Endothelial cell (in vitro differentiated cells): ENCODE data around the gene TDG. TPM values are rescaled to one million over a fixed set of nuclear protein-coding genes. Genes with fewer than 3 reads are reported as not detected.

Source experiments
- DNase-seq: peaks from one replicate; pipeline ENCODE4 v3.0.0; 2021; ENCODE audit warnings: low spot score
- H3K27ac Mint-ChIP-seq: one replicate; pipeline ENCODE4 v1.8.0; 2021; ENCODE audit warnings: mixed read lengths, inconsistent platforms; ENCODE audit not compliant: unreplicated experiment
- H3K27me3 Mint-ChIP-seq: one replicate; pipeline ENCODE4 v1.8.0; 2021; ENCODE audit warnings: mild to moderate bottlenecking, moderate library complexity, mixed read lengths, inconsistent platforms; ENCODE audit not compliant: unreplicated experiment
- H3K36me3 Mint-ChIP-seq: one replicate; pipeline ENCODE4 v1.8.0; 2021; ENCODE audit warnings: mild to moderate bottlenecking, low read depth, mixed read lengths, inconsistent platforms; ENCODE audit not compliant: unreplicated experiment
- H3K4me1 Mint-ChIP-seq: one replicate; pipeline ENCODE4 v1.8.0; 2021; ENCODE audit warnings: mild to moderate bottlenecking, mixed read lengths, inconsistent platforms; ENCODE audit not compliant: unreplicated experiment
- H3K4me3 Mint-ChIP-seq: one replicate; pipeline ENCODE4 v1.8.0; 2021; ENCODE audit warnings: mild to moderate bottlenecking, mixed read lengths, inconsistent platforms; ENCODE audit not compliant: unreplicated experiment
- H3K9me3 Mint-ChIP-seq: one replicate; pipeline ENCODE4 v1.8.0; 2021; ENCODE audit warnings: mixed read lengths, inconsistent platforms; ENCODE audit not compliant: unreplicated experiment
- CTCF ChIP-seq: fragments of 200-600 bp; sonication (generic); IDR thresholded peaks from one replicate; pipeline ENCODE4 v1.5.0; 2021; ENCODE audit warnings: antibody characterized with exemption; ENCODE audit not compliant: unreplicated experiment
- total RNA-seq: library from RNA; stranded (reverse); fragmentation: NEBNext Ultra II Directional; extraction: Animal tissue kit (Norgen Biotek cat#: 25700); gene quantifications from one replicate; pipeline ENCODE4 v1.2.1, GENCODE V29; 2021; ENCODE audit not compliant: unreplicated experiment

The TDG gene
- total RNA-seq, 1 donor from 2014 or later: 28.6 TPM

- H3K9me3 Mint-ChIP-seq: no peaks in the 10 kb centered on the region
- peaks cover 10% of the 10 kb centered on the region for H3K27me3 Mint-ChIP-seq
- peaks cover 18% of the 10 kb centered on the region for H3K4me1 Mint-ChIP-seq
- H3K36me3 Mint-ChIP-seq: peaks cover 8% of the 10 kb centered on the region
- no peak for DNase-seq
- H3K4me3 Mint-ChIP-seq: no peak overlapping the region
- TF ChIP-seq CTCF: no peak
- no peak overlapping the region for H3K27ac Mint-ChIP-seq
These were observed 7.1 kb upstream of the TDG start for GRCh38 chr12:103958621-103959020.

- no peak for DNase-seq
- no peaks in the 10 kb centered on the region for H3K9me3 Mint-ChIP-seq
- TF ChIP-seq CTCF: no peak
- H3K4me1 Mint-ChIP-seq: peaks cover 26% of the 10 kb centered on the region
- H3K27me3 Mint-ChIP-seq: peaks cover 5% of the 10 kb centered on the region
- H3K27ac Mint-ChIP-seq: no peak overlapping the region
- H3K36me3 Mint-ChIP-seq: peaks cover 10% of the 10 kb centered on the region
- H3K4me3 Mint-ChIP-seq: no peak overlapping the region
These were observed 5.0 kb upstream of the TDG start for GRCh38 chr12:103960616-103961227.

GRCh38 chr12:103962493-103962892, 3.2 kb upstream of the TDG start:
- no peak overlapping the region for H3K4me3 Mint-ChIP-seq
- H3K27me3 Mint-ChIP-seq: peaks cover 6% of the 10 kb centered on the region
- H3K27ac Mint-ChIP-seq: no peak overlapping the region

GRCh38 chr12:103964805-103965204, 867 bp upstream of the TDG start:
- DNase-seq: no peak
- Mint-ChIP-seq H3K4me3 (peak overlapping the region; percentile 99), H3K9me3 (no peaks in the 10 kb centered on the region), H3K27me3 (peaks cover 3% of the 10 kb centered on the region), H3K27ac (peak overlapping the region; percentile 96), H3K36me3 (peaks cover 5% of the 10 kb centered on the region), H3K4me1 (peaks cover 29% of the 10 kb centered on the region)
- TF ChIP-seq CTCF: no peak

More at GRCh38 chr12:103962493-103962892, 3.2 kb upstream of the TDG start:
- TF ChIP-seq CTCF: no peak
- Mint-ChIP-seq H3K9me3 (no peaks in the 10 kb centered on the region), H3K4me1 (peaks cover 30% of the 10 kb centered on the region), H3K36me3 (peaks cover 5% of the 10 kb centered on the region)
- no peak for DNase-seq

- Mint-ChIP-seq H3K9me3 (no peaks in the 10 kb centered on the region), H3K36me3 (peaks cover 5% of the 10 kb centered on the region), H3K27me3 (peaks cover 3% of the 10 kb centered on the region)
These were observed 450 bp upstream of the TDG start for GRCh38 chr12:103965255-103965589.

More at GRCh38 chr12:103965255-103965589, 450 bp upstream of the TDG start:
- TF ChIP-seq CTCF: no peak
- Mint-ChIP-seq H3K27ac (peak overlapping the region; percentile 96), H3K4me1 (peaks cover 29% of the 10 kb centered on the region), H3K4me3 (peak overlapping the region; percentile 99)
- DNase-seq: no peak
